ENCODE results near the gene PPM1M.

The PPM1M gene

GRCh38 chr3:52232279-52233107, 13.1 kb upstream of the PPM1M start:
- TF ChIP-seq CTCF (IDR thresholded peaks at IDR 0.05; ENCODE audit: low read depth, low read length): no peak

GRCh38 chr3:52233108-52233591, 12.4 kb upstream of the PPM1M start:
- TF ChIP-seq CTCF (IDR thresholded peaks at IDR 0.05; ENCODE audit: low read depth, low read length): no peak
- no peak for DNase-seq (ENCODE audit: extremely low read depth, low read depth)

More at GRCh38 chr3:52232279-52233107, 13.1 kb upstream of the PPM1M start:
- no peak for DNase-seq (ENCODE audit: extremely low read depth, low read depth)

- TF ChIP-seq CTCF (IDR thresholded peaks at IDR 0.05; ENCODE audit: low read depth, low read length): no peak
- DNase-seq (ENCODE audit: extremely low read depth, low read depth): no peak
These were observed 11.6 kb upstream of the PPM1M start for GRCh38 chr3:52233968-52234367.

GRCh38 chr3:52234516-52235447, 10.8 kb upstream of the PPM1M start:
- no peak for TF ChIP-seq CTCF (IDR thresholded peaks at IDR 0.05; ENCODE audit: low read depth, low read length)

GRCh38 chr3:52236424-52236886, 9.1 kb upstream of the PPM1M start:
- no peak for TF ChIP-seq CTCF (IDR thresholded peaks at IDR 0.05; ENCODE audit: low read depth, low read length)
- no peak for DNase-seq (ENCODE audit: extremely low read depth, low read depth)

More at GRCh38 chr3:52234516-52235447, 10.8 kb upstream of the PPM1M start:
- DNase-seq (ENCODE audit: extremely low read depth, low read depth): no peak

GRCh38 chr3:52237006-52237656, 8.4 kb upstream of the PPM1M start:
- no peak for DNase-seq (ENCODE audit: extremely low read depth, low read depth)
- no peak for TF ChIP-seq CTCF (IDR thresholded peaks at IDR 0.05; ENCODE audit: low read depth, low read length)

All from AG09319 (cell line).